SIG-M5 (cell line): Measurements from ENCODE around the gene GABRR2.
"Not testable (repeated sequence)": the region's sequence is repeated elsewhere in the genome, so short reads cannot be mapped to it uniquely, and the experiment has no call there.

Experiments used
- DNase-seq: peaks from one replicate; lab custom pipeline; 2025; lab: John Stamatoyannopoulos, UW

GABRR2 gene

DNA sequence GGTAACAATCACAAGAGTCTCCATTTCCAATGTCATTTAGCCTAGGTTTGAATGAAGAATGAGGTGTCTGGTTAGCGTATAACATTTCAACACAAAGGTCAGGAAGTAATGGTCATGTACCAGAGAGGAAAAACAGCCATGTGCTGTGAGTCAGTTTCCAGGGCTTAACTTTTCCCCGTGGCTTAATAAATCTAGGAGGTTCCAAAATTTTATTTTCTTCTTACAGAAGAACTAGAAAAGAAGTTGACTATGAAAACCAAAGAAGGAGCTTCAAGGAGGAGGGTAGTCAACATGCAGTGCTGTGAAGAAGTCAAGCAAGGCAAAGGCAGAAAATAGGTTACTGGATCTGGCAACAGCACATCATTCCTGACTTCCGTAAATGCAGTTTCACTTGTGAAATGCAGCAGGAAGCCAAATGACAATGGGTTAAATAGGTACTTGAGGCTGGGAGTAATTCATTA, 8.4 kb upstream of the GABRR2 start:
- DNase-seq, result peak; percentile 39

DNA sequence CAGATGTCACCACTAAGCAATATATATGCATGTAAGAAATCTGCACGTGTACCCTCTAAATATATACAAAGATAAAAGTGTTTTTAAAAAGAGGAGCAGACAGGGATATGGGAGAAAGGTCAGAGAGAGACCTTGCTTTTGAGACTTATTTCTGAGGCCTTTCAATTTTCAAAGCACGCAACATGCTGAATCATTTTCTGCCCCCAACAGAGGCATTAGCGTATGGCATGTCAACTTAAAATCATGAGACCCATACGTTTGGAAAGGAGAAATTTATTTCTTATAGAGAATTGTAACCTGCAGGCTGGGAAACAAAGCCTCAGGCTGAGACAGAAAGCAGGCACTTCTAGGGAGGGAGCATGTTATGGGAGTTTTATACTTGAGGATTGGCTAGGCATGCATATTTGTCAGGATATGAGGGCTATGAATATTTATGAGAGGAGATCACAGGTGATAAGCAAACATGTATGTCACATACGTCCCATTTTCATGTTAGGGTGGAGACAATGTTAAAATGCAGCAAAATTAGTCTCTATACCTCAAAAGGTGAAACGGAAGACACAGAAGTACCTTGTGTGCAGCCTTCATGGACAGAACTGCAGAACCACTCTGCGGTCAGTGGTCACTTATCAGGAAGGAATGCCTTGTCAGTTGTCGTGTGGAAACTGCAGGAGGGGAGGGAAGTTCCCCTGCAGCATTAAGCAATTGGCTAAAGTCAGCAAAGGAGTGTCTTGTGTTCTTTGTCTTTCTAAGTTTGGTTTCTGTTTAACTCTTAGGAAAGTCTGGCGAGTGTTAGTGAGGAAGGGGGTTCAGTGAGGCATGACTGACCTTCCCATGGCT, 6.3 kb upstream of the GABRR2 start:
- no peak for DNase-seq

GRCh38 chr6:89320012-89320559, 5.0 kb upstream of the GABRR2 start:
- DNase-seq, result no peak

- DNase-seq, result no peak
Observed at GRCh38 chr6:89317067-89317466, 2.0 kb upstream of the GABRR2 start.

- no peak for DNase-seq
Observed at GRCh38 chr6:89314692-89315091, 407 bp downstream of the GABRR2 start.

DNA sequence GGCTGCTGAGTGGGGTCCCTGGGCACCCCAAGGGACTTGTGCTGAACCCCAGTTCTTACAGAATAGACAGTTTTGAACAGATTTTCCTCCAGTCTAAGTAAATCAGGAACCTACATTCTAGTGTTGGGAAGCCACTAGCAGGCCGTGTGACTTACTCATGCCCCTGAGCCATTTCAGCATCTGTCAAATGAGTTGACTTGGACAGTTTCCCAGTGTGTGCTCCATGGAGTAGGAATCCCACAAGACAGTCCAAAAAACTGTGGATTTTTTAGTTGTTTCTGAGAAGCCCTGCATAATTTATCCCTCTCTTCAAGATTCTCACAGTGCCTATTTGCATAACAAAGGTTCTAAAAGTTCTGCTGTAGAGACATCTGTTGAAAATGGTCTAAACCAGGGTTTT, 2.1 kb downstream of the GABRR2 start:
- no peak for DNase-seq

- DNase-seq, result no peak
Observed at GRCh38 chr6:89311853-89312531, 3.1 kb downstream of the GABRR2 start.

GRCh38 chr6:89311530-89311852, 3.6 kb downstream of the GABRR2 start:
- no peak for DNase-seq

GRCh38 chr6:89310929-89311328, 4.2 kb downstream of the GABRR2 start:
- DNase-seq, result no peak

DNA sequence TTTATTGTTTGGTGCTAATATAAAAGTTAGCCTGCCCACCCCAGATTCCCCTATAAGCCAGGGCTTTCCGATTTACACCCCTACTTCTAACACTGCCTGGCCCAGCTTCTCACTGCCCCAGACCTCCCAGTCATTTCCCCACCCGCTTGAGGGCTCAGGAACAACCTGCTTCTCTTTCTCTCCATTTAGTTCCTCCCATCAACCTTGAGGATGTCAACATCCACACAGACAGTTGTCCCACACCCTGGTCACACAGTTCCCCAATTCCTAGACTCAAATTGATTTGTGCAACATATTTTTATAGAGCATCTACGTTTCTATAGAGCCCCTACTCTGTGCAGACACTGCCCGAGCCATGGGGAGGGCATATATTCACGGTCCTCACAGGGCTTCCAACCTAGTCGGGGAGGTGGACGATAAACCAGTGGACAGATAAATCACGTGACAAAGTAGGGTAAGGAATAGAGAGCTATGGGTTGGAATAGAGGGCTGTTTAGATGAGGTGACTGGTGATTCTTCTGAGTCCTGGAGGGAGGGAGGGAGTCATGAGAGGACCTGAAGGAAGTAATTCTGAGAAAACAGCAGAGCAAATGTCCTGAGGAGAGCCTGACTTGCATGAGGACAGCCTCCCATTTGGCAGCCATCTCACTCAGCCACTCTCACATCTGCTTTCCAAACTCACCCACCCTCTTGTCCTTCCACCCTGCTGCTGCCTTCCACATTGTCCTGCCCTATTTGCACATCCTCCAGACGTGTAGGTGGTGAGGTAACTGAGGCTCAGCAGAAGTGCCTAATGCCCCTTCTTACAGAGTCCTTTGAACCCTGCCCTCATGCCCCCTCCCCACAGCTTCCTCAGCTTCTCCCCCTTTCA, 6.3 kb downstream of the GABRR2 start:
- DNase-seq, result no peak

- DNase-seq, result not testable (repeated sequence)
Observed at GRCh38 chr6:89304517-89304916, 10.6 kb downstream of the GABRR2 start.

DNA sequence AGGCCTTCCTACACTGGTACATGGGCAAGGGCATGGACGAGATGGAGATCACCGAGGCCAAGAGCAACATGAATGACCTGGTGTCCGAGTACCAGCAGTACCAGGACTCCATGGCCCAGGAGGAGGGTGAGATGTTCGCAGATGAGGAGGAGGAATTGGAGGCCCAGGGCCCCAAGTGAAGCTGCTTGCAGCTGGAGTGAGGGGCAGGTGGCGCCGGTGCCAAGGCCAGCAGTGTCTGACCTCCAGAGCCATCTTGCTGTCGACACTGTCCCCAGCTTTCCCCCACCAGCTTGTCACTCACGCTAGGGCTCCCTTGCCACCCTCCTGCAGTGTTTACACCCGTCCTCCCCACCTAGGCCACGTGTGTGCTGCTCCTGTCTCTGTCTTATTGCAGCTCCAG, 12.2 kb downstream of the GABRR2 start:
- DNase-seq, result no peak

DNA sequence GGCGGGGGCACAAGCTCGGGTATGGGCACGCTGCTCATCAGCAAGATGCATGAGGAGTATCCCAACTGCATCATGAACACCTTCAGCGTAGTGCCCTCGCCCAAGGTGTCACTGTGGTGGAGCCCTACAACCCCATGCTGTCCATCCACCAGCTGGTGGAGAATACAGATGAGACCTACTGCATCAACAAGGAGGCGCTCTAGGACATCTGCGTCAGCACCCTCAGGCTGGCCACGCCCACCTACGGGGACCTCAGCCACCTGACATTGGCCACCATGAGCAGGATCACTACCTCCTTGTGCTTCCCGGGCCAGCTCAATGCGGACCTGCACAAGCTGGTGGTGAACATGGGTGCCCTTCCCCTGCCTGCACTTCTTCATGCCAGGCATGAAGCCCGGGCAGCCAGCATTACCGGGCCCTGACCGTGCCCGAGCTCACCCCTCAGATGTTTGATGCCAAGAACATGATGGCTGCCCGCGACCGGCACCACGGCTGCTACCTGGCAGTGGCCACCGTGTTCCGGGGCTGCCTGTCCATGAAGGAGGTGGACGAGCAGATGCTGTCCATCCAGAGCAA, 12.8 kb downstream of the GABRR2 start:
- DNase-seq, result no peak

- DNase-seq, result no peak
Observed at GRCh38 chr6:89301586-89302194, 13.4 kb downstream of the GABRR2 start.

DNA sequence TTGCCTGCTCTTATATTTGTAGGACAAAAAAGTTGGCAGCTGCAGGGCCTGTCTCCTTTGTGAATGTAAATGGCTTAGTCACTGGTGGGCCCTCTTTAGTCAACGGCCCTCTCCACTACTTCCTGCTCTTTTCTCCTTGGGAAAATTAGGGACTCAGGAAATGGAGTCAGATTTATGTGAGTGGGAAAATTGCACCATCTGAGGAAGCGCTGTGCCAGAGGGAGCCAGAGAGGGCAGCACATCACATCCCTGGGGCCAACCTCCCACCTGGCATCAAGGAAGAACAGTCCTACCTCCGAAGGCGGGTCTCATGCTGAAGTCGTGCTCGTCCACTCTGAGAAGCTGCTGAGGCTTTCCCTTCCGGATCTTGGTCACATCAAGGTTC, 15.6 kb downstream of the GABRR2 start:
- no peak for DNase-seq

DNA sequence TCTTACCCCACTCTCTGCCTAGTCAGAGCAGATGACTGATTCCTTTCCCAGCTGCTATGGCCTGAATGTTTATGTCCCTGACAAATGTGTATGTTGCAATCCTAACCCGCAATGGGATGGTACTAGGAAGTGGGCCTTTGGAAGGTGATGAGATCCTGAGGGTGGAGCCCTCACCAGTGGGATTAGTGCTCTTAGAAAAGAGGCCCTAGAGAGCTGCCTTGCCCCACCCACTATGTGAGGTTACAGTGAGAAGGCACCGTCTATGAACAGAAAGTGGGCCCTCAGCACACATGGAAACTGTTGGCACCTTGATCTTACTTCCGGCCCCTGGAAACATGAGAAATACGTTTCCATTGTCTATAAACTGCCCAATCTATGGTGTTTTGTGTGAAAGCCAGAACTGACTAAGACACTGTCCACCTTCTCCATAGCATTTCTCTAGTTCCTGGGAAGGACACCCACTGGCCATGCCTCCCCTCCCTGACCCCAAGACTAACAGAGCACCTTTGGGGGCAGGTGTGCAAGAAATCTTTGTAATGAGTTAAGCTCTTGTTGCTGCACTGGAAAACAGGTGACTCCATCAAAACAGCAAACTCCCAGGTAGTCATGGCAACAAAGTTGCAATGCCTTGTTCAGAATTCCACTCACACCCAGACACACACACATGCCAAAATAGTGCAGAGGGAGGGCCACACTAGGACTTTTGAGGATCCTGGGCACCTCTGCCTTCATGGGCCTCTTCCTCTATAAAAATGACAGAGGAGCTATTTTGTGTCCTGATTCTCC, 16.2 kb downstream of the GABRR2 start:
- no peak for DNase-seq

GRCh38 chr6:89297695-89298351, 17.3 kb downstream of the GABRR2 start:
- no peak for DNase-seq

GRCh38 chr6:89295981-89296380, 19.1 kb downstream of the GABRR2 start:
- DNase-seq, result no peak

GRCh38 chr6:89295116-89295515, 20.0 kb downstream of the GABRR2 start:
- not testable (repeated sequence) for DNase-seq

DNA sequence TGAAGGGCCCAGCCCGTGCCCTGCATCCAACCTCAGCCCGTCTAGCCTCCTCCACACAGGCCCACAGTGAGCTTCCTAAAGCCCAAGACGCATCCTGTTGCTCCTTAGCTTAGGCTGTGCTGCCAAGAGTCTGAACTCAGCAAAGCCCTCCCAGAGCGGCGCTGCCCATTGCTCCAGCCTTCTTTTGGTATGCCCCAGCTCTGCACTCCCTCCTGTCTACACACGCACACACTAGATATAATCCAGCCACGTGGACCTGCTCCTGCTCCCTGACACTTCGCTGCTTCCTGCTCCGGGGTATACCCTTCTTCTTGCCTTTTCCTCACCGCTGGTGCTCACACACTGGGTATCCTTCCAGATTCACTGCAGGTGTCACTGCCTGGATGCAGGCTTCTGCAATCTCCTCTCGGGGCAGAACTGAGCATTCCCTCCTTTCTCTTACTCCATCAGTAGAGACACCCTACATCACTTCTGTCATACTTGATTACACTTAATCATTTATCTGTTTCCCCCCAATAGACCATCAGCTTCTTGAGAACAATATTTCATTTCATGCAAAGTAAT, 23.8 kb downstream of the GABRR2 start:
- no peak for DNase-seq
